GM21423 (cell line): Measurements from ENCODE around the gene SYNPR.

ENCODE experiments used
- ATAC-seq: cut with Tn5 transposase; IDR thresholded peaks from one replicate; pipeline ENCODE4 v1.9.1; 2021; ENCODE audit warnings: mild to moderate bottlenecking, moderate library complexity; ENCODE audit not compliant: unreplicated experiment

SYNPR gene

GRCh38 chr3:63303238-63303637 is 25.1 kb downstream of the SYNPR start:
- no peak for ATAC-seq

DNA sequence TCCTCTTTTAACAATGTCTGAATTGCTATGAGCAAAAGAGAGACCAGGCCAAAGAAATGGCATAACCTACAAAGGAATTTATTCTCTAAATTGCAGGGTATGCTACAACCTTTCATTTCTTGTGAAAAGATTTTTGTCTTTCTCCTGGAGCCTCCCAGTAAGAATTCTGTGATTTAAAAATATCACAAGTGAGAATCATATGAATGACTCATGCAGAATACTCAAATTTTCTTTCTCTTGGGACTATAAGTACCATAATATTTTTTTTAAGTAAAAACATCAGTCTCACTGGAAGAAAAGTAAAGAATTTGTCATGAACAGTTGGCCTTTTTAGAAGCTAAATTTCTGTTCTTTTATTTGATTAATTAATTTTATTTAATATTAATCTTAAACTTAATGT is 26.3 kb downstream of the SYNPR start:
- ATAC-seq: no peak

- ATAC-seq: no peak
These were observed 30.0 kb downstream of the SYNPR start for GRCh38 chr3:63308072-63308471.

DNA sequence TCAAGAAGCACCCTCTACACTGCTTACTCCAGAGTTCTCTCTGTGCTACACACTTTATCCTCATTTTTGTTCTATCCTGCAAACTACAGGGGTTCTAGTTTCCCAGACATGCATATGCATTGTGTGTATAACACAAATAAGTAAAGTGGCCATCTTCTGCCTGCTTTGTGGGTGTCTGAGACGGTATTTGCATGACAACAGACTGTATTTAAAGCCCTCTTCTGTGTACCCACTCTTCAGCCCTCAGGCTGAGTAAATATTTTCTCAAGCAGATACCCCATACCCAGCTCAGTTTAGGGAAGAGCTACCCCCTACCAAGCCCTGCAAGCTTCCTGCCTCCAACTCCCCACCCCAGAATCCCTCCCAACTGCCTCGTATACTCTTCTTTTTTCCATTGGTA is 31.7 kb downstream of the SYNPR start:
- no peak for ATAC-seq

DNA sequence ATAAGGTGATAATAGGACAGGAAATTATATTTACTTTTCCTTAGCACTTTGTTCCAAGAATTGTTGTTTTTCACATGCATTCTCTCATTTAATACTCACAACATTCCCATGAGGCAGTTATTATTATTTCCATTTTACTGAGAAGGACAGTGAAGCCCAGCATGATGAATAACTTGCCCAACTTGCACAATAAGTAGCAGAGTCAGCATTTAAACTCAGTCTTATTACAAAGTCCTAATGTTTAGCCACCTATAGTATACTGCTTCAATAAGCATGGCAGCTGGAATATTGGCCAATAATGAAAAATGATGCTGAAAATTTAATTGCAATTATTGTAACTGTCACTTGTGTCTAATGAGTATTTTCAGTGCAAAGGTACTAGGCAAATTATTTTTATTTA is 45.7 kb downstream of the SYNPR start:
- no peak for ATAC-seq

DNA sequence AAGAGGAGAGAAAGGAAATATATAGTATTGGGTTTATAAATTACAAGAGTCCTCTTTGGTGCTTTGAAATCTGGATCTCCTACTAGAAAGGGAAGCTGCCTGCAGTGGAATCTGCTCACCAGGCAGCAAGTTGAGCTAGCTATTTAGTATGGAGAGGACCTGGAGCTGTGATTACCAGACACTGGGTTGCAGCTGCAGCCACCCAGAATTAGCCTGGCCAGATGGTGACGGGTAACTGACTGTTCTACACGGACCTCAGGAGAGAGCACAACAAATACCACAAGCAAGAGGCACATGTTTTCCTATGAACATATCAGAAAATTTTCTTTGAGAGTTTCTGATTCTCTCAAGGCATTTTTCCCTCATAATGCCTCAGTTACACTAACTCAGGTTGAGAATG is 46.5 kb downstream of the SYNPR start:
- ATAC-seq: no peak

DNA sequence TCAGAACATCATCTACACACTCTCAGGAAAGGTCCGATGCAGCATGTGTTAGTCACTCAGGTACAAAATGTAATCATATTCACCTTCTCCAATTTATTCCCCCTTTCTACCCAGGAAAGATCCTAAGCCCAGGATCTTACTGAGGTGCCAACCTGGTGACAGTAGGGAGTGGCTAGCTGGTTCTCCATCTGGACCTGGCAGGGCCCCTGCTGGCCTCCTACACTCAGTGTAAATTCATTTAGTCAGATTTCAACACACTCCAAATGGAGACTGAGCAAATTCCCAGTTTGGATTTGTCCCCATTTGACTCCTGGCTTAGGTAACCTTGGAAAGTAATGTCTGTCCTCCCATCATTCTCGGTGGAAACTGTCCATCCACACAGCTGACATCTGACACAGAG is 47.3 kb downstream of the SYNPR start:
- ATAC-seq: no peak

- no peak for ATAC-seq
These were observed 50.3 kb downstream of the SYNPR start for GRCh38 chr3:63328365-63328764.

- no peak for ATAC-seq
These were observed 53.4 kb downstream of the SYNPR start for GRCh38 chr3:63331520-63331919.

- ATAC-seq: no peak
These were observed 55.7 kb downstream of the SYNPR start for GRCh38 chr3:63333815-63334214.

DNA sequence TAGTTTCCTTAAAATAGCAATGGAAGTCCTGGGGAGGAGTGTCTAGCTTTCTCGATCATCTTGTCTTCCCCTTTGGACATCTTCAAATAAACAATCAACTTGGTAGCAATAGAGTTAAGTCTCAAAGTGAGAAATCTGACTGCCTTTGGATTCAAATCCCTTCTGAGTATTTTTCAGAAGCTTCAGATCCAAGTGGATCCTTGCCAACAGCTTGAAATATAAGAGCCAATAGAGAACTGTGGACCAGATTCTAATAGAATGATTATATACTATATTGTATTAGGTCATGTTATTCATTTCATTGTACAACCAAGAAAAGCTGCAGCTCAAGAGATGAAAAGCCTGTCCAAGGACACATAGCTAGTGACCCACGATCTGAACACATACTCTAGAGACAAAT is 60.2 kb downstream of the SYNPR start:
- no peak for ATAC-seq

DNA sequence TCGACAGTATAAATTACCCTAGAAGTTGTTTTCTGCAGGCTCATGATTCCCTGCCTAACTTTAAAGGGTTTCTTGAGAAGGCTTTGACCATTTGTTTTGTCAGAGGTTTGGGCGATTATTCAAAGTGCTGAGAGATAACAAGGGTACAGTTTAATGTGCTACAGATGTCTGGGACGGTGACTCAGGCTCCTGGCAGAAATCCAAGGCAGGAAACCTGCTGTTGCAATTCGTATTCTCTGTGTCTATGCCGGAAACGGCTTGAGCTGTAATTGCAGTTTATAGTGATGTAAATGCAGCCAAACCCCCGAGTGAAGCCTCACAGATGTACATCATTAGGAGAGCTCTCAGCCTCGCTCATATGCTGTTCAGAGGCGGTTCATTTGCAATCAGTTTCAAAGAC is 65.6 kb downstream of the SYNPR start:
- ATAC-seq: peak; percentile 62

DNA sequence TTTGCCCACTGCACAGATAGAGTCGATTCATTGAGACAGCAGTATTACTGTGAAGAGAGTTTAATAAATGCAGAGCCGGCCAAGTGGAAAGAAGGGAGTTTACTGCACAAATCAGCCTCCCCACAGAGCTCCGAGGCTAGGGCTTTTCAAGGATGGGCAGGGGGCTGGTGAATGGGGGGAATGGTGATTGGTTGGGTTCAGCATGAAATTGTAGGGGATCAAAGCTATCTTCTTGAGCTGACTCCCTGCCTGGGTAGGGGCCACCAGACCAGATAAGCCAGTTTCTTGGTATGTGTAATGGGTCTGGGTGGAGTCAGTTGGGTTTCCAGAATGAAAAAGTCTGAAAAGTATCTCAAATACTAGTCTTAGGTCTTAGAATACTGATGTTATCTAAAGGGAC is 66.6 kb downstream of the SYNPR start:
- no peak for ATAC-seq

DNA sequence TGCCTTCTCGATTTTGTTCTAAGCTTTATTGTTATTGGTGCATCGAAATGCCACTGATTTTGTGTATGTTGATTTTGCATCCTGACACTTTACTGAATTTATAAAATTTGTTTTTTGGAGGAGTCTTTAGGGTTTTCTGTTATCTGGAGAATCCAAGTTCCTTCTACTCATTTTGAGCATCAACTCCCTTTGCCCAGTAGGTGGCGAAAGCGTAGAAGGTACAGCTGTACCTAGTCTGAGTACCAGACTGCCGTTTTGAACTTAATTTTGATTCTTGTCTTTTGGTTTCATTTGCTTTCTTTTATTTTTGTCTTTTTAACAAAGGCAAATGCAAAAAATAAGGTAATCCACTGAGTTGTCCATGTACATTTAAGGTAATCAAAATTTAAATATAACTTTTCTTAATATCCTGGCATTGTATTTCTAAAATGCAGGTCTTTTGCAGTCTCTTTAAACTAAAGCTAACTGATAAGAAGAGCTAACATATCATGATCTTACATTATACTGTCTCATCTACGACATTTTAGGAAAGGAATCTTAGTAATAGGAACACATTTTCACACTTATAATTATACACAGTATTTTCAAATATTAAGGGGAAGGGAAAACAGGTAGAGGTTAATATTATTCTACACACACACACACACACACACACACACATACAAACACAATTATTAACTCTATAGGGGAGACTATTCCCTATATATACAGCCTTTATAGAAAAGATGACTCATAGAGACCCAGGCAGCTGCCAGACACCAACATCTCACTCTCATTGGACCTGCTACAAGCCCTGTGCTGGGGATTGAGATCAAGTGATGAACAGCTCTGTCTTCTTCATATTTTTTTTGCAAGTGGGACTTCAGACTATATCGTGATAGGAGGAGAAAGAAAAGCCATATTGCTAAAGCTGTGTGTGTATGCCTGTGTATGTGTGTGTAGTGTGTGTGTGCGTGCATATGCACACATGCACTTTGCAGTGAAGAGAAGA is 71.8 kb downstream of the SYNPR start:
- peak; percentile 86 for ATAC-seq

GRCh38 chr3:63351159-63352007 is 73.3 kb downstream of the SYNPR start:
- no peak for ATAC-seq

DNA sequence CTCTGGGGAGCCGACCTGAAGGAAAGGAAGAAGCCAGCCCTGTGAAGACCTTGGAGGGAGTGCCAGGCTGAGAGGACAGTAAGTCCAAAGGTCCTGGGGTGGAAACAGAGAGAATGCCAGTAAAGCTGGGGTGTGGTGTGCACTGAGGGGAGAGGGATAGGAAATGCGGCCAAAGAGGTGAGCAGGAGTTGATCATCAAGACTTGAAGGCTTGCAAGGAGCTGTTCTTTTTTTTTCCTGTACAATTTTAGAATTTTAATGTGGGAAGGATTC is 73.8 kb downstream of the SYNPR start:
- ATAC-seq: no peak

DNA sequence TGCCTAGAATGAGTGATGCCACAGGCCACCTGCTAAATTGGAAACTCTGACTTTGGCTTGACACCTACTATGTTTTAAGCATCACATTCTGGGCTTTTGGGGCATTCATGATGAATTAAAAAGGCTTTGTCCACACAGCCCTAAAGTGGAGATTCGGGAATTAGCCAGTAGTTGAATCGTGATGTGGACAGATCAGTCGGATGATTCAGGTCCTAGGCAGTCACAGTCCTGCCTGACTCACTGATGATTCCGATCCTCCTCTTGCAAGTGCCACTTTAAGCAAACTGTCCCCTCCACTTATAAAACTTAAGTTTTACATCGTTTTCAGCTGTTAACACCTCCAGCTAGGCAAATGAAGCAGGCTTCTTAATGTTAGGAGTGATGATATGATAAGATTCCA is 75.3 kb downstream of the SYNPR start:
- ATAC-seq: no peak

GRCh38 chr3:63354160-63354559 is 76.1 kb downstream of the SYNPR start:
- no peak for ATAC-seq

GRCh38 chr3:63355809-63356208 is 77.7 kb downstream of the SYNPR start:
- ATAC-seq: no peak

DNA sequence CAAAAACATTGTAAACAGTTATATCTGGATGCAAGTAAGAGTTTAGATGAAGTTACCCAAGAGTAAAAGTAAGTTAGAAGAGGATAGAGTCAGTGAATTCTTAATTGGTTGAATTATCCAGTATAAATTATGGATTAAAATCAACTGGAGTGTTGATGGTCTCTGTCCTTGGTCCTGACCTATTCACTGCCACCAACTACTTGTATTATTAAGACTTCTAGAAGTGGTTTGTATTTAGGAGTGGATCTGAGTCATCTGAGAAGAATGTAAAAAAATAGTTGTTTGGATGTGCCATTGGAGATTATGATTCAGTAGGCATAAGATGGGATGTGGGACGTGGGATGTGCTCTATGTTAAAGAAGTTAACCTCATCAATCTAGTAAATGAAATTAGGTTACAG is 86.4 kb downstream of the SYNPR start:
- no peak for ATAC-seq

DNA sequence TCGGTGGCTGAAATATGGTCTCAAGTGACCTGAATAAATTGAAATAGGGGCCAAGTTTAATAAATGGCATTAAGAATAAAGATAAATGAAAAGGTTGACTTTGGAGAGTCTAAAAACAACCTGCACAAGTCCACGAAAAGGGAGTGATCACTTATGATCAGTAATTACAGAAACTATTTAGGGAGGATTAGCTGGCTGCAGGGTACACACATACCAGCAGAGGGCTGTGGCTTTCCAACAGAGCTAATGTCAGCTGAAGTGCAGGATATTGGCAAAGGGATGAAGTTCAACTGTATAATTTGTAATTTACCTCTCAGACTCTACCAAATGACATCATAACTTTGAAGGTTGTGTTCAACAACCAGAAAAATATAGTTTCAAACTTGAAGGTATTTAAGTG is 86.8 kb downstream of the SYNPR start:
- no peak for ATAC-seq

DNA sequence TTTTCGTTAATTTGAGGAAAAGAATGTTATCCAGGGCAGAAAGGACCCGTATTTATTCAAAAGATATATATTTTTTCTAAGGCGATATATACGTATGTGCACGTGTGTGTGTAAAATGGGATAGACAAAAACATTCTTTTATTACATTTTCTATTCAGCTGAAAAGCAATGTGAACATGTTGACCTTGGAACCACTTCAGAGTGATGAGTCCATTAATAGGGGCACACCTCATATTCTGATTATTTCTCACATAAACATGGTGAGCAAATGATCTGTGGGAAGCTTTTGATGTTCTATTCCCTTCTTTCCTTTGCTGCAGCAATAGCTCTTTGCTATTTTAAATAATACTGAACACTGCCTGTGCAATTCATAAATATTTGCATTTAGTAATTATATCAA is 87.6 kb downstream of the SYNPR start:
- ATAC-seq: no peak
